HepG2 (cell line): ENCODE results near the gene TSSK6. TPM values are rescaled to one million over a fixed set of nuclear protein-coding genes. Genes with fewer than 3 reads are reported as not detected.
A peak's percentile ranks its signal among the peaks of the same experiment; 100 is the strongest.

ENCODE experiments used
- ATAC-seq: fragments of 200-7000 bp; cut with Tn5 transposase; 3 replicates; pipeline ENCODE4 v1.9.1; 2020; ENCODE audit warnings: mild to moderate bottlenecking, moderate library complexity
- BruUV-seq: library from RNA; stranded (reverse); fragments of 400-500 nt; replicated peaks from 2 replicates; lab custom pipeline; 2021; lab: Mats Ljungman, UMichigan
- CTCF ChIA-PET: fragments of 300-600 bp; formaldehyde crosslinking; extraction: SDS; loops from one replicate; lab custom pipeline; 2021; ENCODE audit warnings: low total read pairs, inconsistent platforms, low intra/inter-chr PET ratio; lab: Yijun Ruan, JAX
- POLR2A ChIA-PET: fragments of 350-600 bp; sonication (Branson Sonifier 250); formaldehyde crosslinking; loops from one replicate; lab custom pipeline; 2020; ENCODE audit warnings: antibody characterized with exemption, inconsistent platforms; lab: Yijun Ruan, JAX
- DNase-seq: peaks from one replicate; pipeline ENCODE4 v3.0.0-alpha.2; 2015; ENCODE audit warnings: low spot score
- FAIRE-seq: peaks from 3 replicates; lab custom pipeline; 2011; peaks lifted over from hg19 to GRCh38; lab: Jason Lieb, UNC
- H2AFZ ChIP-seq: one replicate; pipeline ENCODE4 v1.6.1; 2011; ENCODE audit warnings: low read length, inconsistent platforms
- H3K27ac ChIP-seq: fragments of 300-600 bp; 3 replicates; pipeline ENCODE4 v1.8.0; 2011; ENCODE audit warnings: mixed run types, mild to moderate bottlenecking, mixed read lengths, low read length, inconsistent platforms; ENCODE audit not compliant: insufficient read depth; ENCODE audit errors: extremely low read length
- H3K27me3 ChIP-seq, 2 experiments: fragments of 200-600 bp in 1 of 2; 2 replicates in 1 of 2; 3 replicates in 1 of 2; pipeline versions ENCODE4 v1.6.0 to v1.8.0; 2011; ENCODE audit warnings: low read length in 2 of 2, mild to moderate bottlenecking in 2 of 2, moderate library complexity in 2 of 2, inconsistent platforms in 1 of 2; ENCODE audit not compliant: insufficient read depth in 2 of 2, control insufficient read depth in 1 of 2
- H3K36me3 ChIP-seq, 2 experiments: fragments of 200-600 bp in 1 of 2; replicated peaks in 1 of 2; 2 replicates in 1 of 2; 3 replicates in 1 of 2; pipeline versions ENCODE4 v1.5.1 to v1.8.0; 2011; ENCODE audit warnings: low read length in 2 of 2, inconsistent platforms in 1 of 2; ENCODE audit not compliant: insufficient read depth in 2 of 2, control insufficient read depth in 1 of 2
- H3K4me1 ChIP-seq: 2 replicates; pipeline ENCODE4 v1.5.1; 2012; ENCODE audit warnings: low read length, inconsistent platforms; ENCODE audit not compliant: insufficient read depth
- H3K4me2 ChIP-seq: 2 replicates; pipeline ENCODE4 v1.6.0; 2011; ENCODE audit warnings: low read depth, low read length, inconsistent platforms
- H3K4me3 ChIP-seq, 3 experiments: fragments of 200-600 bp in 1 of 3; sonication (generic), shearing (Covaris generic) in 1 of 3; replicated peaks in 1 of 3; 2 replicates each; pipeline ENCODE4 v1.5.1; 2011 to 2016; ENCODE audit warnings: low read length in 3 of 3, inconsistent platforms in 2 of 3, low read depth in 2 of 3, mild to moderate bottlenecking in 2 of 3, control low read depth in 1 of 3, mixed read lengths in 1 of 3; ENCODE audit not compliant: insufficient read depth in 1 of 3
- H3K79me2 ChIP-seq: one replicate; pipeline ENCODE4 v1.6.1; 2011; ENCODE audit warnings: low read length, inconsistent platforms; ENCODE audit not compliant: insufficient read depth
- H3K9ac ChIP-seq: 2 replicates; pipeline ENCODE4 v1.6.0; 2011; ENCODE audit warnings: mild to moderate bottlenecking, low read depth, low read length, inconsistent platforms; ENCODE audit not compliant: insufficient read depth
- H3K9me3 ChIP-seq: 2 replicates; pipeline ENCODE4 v1.5.1; 2012; ENCODE audit warnings: mild to moderate bottlenecking, low read length
- H4K20me1 ChIP-seq: 2 replicates; pipeline ENCODE4 v1.6.0; 2011; ENCODE audit warnings: inconsistent platforms, mild to moderate bottlenecking, low read length, moderate library complexity; ENCODE audit not compliant: insufficient read depth
- HNF1B ChIP-seq: sonication (generic); formaldehyde crosslinking; IDR thresholded peaks from 2 replicates; pipeline ENCODE4 v1.5.1; 2020; ENCODE audit warnings: mild to moderate bottlenecking, moderate library complexity, missing genetic modification reagents
- HOXA9 ChIP-seq: sonication (generic); formaldehyde crosslinking; IDR thresholded peaks from 2 replicates; pipeline ENCODE4 v1.8.1; 2022; ENCODE audit warnings: missing genetic modification reagents, mild to moderate bottlenecking, moderate library complexity, borderline replicate concordance
- NFKB2 ChIP-seq: sonication (generic); formaldehyde crosslinking; IDR thresholded peaks from 2 replicates; pipeline ENCODE4 v1.4.0; 2020; ENCODE audit warnings: missing genetic modification reagents, borderline replicate concordance
- SALL1 ChIP-seq: sonication (generic); formaldehyde crosslinking; IDR thresholded peaks from 2 replicates; pipeline ENCODE4 v1.8.0; 2022; ENCODE audit warnings: mild to moderate bottlenecking, missing genetic modification reagents
- SRY ChIP-seq: sonication (generic); formaldehyde crosslinking; IDR thresholded peaks from 2 replicates; pipeline ENCODE4 v1.8.0; 2022; ENCODE audit warnings: mild to moderate bottlenecking, missing genetic modification reagents
- ZNF737 ChIP-seq: sonication (generic); formaldehyde crosslinking; IDR thresholded peaks from 2 replicates; pipeline ENCODE4 v1.5.0; 2020; ENCODE audit warnings: missing genetic modification reagents, mild to moderate bottlenecking, borderline replicate concordance
- WGBS: methylation state at CpG from one replicate; pipeline ENCODE4 v1.1.6; 2017; ENCODE audit warnings: low lambda C conversion rate; 5-methylcytosine and 5-hydroxymethylcytosine counted together
- in situ Hi-C: cut with HindIII; loops from 2 replicates; pipeline ENCODE4 v1.10.0; 2017; ENCODE audit warnings: low pct_unique_long_range_greater_than_20kb; ENCODE audit not compliant: extremely low pct_ligation_motif_present
- intact Hi-C: fragments of 100-400 bp; cut with micrococcal nuclease; formaldehyde crosslinking; loops from one replicate; pipeline ENCODE4 v1.10.0; 2022; ENCODE audit not compliant: unreplicated experiment
- polyA plus RNA-seq, 8 experiments: library from polyadenylated mRNA; depleted of rRNA in 3 of 8; stranded (reverse) in 7 of 8; unstranded in 1 of 8; fragments of >200 nt; fragmentation: Illumina TruSeq in 4 of 8; extraction: Trizol in 4 of 8; gene quantifications; 2 replicates each; pipeline versions ENCODE4 v1.2.1 to v1.2.3, GENCODE V29; 2011 to 2016; ENCODE audit warnings: low read depth in 4 of 8, missing spikeins in 1 of 8, mixed read lengths in 1 of 8; ENCODE audit not compliant: insufficient read depth in 1 of 8
- total RNA-seq, 5 experiments: library from RNA; depleted of rRNA; stranded (reverse); fragments of >200 nt; fragmentation: Illumina TruSeq; extraction: Trizol; gene quantifications; 2 replicates each; pipeline ENCODE4 v1.2.3, GENCODE V29; 2016; ENCODE audit warnings: low read depth in 1 of 5
- TF ChIP-seq, protein P1 (sequence below): sonication (generic); formaldehyde crosslinking; IDR thresholded peaks from 2 replicates; pipeline ENCODE4 v1.4.0; 2020; ENCODE audit warnings: missing genetic modification reagents
- TF ChIP-seq, protein P2 (sequence below): sonication (generic); formaldehyde crosslinking; conservative IDR thresholded peaks from 2 replicates; pipeline ENCODE4 v1.4.0; 2020; ENCODE audit warnings: missing genetic modification reagents

The TSSK6 gene
- total and polyA plus RNA-seq, 2 of the 13 experiments (the other 11 are each of a cell fraction or from before 2014, with no cell fraction given) = 0.71 to 1.2 TPM

GRCh38 chr19:19510432-19510831 is 4.9 kb downstream of the TSSK6 start:
- in situ Hi-C loops = no loop called here
- no peaks in the 10 kb centered on the region; the same call in 1 of the 2 replicates for H4K20me1 ChIP-seq
- intact Hi-C loops = no loop called here
- BruUV-seq = no TSS peak
- TF ChIP-seq, protein P1, sequence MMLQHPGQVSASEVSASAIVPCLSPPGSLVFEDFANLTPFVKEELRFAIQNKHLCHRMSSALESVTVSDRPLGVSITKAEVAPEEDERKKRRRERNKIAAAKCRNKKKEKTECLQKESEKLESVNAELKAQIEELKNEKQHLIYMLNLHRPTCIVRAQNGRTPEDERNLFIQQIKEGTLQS (CRISPR knock-in tag) = no peak
- TF ChIP-seq NFKB2 (CRISPR knock-in tag) = no peak
- TF ChIP-seq HNF1B (CRISPR knock-in tag) = no peak
- no peak for TF ChIP-seq SRY (CRISPR knock-in tag)
- TF ChIP-seq ZNF737 (CRISPR knock-in tag) = no peak
- no peak for TF ChIP-seq HOXA9 (CRISPR knock-in tag)
- no peak for TF ChIP-seq SALL1 (CRISPR knock-in tag)
- TF ChIP-seq, protein P2, sequence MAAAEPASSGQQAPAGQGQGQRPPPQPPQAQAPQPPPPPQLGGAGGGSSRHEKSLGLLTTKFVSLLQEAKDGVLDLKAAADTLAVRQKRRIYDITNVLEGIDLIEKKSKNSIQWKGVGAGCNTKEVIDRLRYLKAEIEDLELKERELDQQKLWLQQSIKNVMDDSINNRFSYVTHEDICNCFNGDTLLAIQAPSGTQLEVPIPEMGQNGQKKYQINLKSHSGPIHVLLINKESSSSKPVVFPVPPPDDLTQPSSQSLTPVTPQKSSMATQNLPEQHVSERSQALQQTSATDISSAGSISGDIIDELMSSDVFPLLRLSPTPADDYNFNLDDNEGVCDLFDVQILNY (CRISPR knock-in tag) = no peak
- no peak overlapping the region for H3K27ac ChIP-seq
- H3K4me2 ChIP-seq = no peak overlapping the region
- peaks cover 3 to 8% of the 10 kb centered on the region in 2 experiments; a peak in 3 of 5 replicates for H3K36me3 ChIP-seq
- no peaks in the 10 kb centered on the region for H3K27me3 ChIP-seq
- FAIRE-seq = no peak
- CTCF ChIA-PET = no interaction called here
- no peak overlapping the region for H3K4me3 ChIP-seq
- no peak overlapping the region for H2AFZ ChIP-seq
- peak; percentile 9 for ATAC-seq
- WGBS = 74% methylated on average over 6 of the region's 6 CpGs
- 0 out of 2 replicates have a peak, but pooled peaks cover 4% of the 10 kb centered on the region for H3K4me1 ChIP-seq
- H3K79me2 ChIP-seq = no peaks in the 10 kb centered on the region
- no peak overlapping the region for H3K9ac ChIP-seq
- no peaks in the 10 kb centered on the region for H3K9me3 ChIP-seq
- no peak for DNase-seq
- POLR2A ChIA-PET = no interaction called here
